ENCODE results near the gene RALGAPA1. TPM values are rescaled to one million over a fixed set of nuclear protein-coding genes. Genes with fewer than 3 reads are reported as not detected.

RALGAPA1 gene
- total and polyA plus RNA-seq, 9 of the 15 experiments (the other 6 are each of a cell fraction or from before 2014, with no cell fraction given) = 2.5 to 16.3 (median 6.2) TPM

DNA sequence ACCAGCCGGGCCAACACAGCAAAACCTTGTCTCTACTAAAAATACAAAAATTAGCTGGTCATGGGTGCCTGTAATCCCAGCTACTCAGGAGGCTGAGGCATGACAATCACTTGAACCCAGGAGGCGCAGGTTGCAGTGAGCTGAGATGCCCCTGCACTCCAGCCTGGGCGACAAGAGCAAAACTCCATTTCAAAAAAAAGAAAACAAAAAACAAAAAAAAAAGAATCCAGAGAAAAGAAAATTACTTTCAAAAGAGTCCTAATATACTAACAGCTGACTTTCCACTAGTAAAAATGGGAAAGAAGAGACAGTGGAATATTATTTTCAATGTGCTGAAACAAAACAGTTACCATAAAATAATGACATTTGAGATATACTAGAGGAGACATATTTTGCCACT, 283.4 kb downstream of the RALGAPA1 start:
- H3K4me1 ChIP-seq (replicated peaks in 1 of 2; ENCODE audit: control insufficient read depth in 2 of 2, insufficient read depth in 2 of 2, low read length in 2 of 2) = no peaks in the 10 kb centered on the region
- intact Hi-C loops (cut with micrococcal nuclease) = no loop called here

More for the DNA sequence above, 283.4 kb downstream of the RALGAPA1 start:
- Histone ChIP-seq H3K4me3 (no peak overlapping the region), H3K9me1 (ENCODE audit: control insufficient read depth, insufficient read depth, low read length) (no peaks in the 10 kb centered on the region), H3K4me2 (ENCODE audit: insufficient read depth, low read length) (no peak overlapping the region), H3K9me3 (replicated peaks; ENCODE audit: control insufficient read depth, insufficient read depth, low read depth, low read length) (no peaks in the 10 kb centered on the region), H3K36me3 (ENCODE audit: control insufficient read depth, insufficient read depth, low read length) (no peaks in the 10 kb centered on the region), H3K79me2 (ENCODE audit: control insufficient read depth, insufficient read depth, low read length) (no peaks in the 10 kb centered on the region), H3K27me3 (ENCODE audit: control insufficient read depth in 2 of 2, insufficient read depth in 2 of 2, low read length in 2 of 2) (no peaks in the 10 kb centered on the region; a peak in 1 of 5 replicates), H3K27ac (ENCODE audit: extremely low read depth, low read depth, low read length) (no peak overlapping the region), H3K9ac (ENCODE audit: insufficient read depth in 1 of 2, low read depth in 2 of 2, low read length in 2 of 2) (no peak overlapping the region), H4K20me1 (replicated peaks; ENCODE audit: control insufficient read depth, insufficient read depth, low read length) (no peaks in the 10 kb centered on the region), H2AFZ (ENCODE audit: low read depth, low read length) (no peak overlapping the region)
- FAIRE-seq (no peak), ATAC-seq (no peak), DNase-seq (ENCODE audit: extremely low read depth in 1 of 4, low spot score in 3 of 4) (no peak)
- TF ChIP-seq ZNF717 (CRISPR knock-in tag; IDR thresholded peaks at IDR 0.05) (no peak), ZNF24 (IDR thresholded peaks at IDR 0.05) (no peak), PTTG1 (tag; IDR thresholded peaks at IDR 0.05; ENCODE audit: low read depth) (no peak), ZNF77 (CRISPR knock-in tag; IDR thresholded peaks at IDR 0.05) (no peak), SOX6 (IDR thresholded peaks at IDR 0.05) (no peak), RBM25 (IDR thresholded peaks at IDR 0.05; ENCODE audit: low read depth, low read length, severe bottlenecking) (no peak), ZNF324 (CRISPR knock-in tag; IDR thresholded peaks at IDR 0.05) (no peak), FOXJ2 (tag; IDR thresholded peaks at IDR 0.05) (no peak)
- TF ChIP-seq, protein P1, sequence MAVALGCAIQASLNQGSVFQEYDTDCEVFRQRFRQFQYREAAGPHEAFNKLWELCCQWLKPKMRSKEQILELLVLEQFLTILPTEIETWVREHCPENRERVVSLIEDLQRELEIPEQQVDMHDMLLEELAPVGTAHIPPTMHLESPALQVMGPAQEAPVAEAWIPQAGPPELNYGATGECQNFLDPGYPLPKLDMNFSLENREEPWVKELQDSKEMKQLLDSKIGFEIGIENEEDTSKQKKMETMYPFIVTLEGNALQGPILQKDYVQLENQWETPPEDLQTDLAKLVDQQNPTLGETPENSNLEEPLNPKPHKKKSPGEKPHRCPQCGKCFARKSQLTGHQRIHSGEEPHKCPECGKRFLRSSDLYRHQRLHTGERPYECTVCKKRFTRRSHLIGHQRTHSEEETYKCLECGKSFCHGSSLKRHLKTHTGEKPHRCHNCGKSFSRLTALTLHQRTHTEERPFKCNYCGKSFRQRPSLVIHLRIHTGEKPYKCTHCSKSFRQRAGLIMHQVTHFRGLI (CRISPR knock-in tag; IDR thresholded peaks at IDR 0.05) = no peak
- TF ChIP-seq, protein P2, sequence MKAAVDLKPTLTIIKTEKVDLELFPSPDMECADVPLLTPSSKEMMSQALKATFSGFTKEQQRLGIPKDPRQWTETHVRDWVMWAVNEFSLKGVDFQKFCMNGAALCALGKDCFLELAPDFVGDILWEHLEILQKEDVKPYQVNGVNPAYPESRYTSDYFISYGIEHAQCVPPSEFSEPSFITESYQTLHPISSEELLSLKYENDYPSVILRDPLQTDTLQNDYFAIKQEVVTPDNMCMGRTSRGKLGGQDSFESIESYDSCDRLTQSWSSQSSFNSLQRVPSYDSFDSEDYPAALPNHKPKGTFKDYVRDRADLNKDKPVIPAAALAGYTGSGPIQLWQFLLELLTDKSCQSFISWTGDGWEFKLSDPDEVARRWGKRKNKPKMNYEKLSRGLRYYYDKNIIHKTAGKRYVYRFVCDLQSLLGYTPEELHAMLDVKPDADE (conservative IDR thresholded peaks at IDR 0.05; ENCODE audit: control insufficient read depth, low read depth, low read length) = no peak
- in situ Hi-C loops (cut with MboI) = no loop called here
- CTCF ChIA-PET (ENCODE audit: low intra/inter-chr PET ratio) = no interaction called here
- POLR2A ChIA-PET = interaction anchor here (0.7 to 1.2 kb wide), 2 partner anchors 26 to 1097 kb away, joined by 3 read pairs; no protein-coding TSS in a partner anchor
- WGBS (ENCODE audit: insufficient coverage, low coverage, missing lambda C conversion rate) = 6% methylated on average over 3 of the region's 3 CpGs
- BruUV-seq (replicated peaks) = no TSS peak

Data from K562 (cell line).